Measurements from ENCODE around the gene MYO19. TPM values are rescaled to one million over a fixed set of nuclear protein-coding genes. Genes with fewer than 3 reads are reported as not detected.

The MYO19 gene
- total and polyA plus RNA-seq, 2 of the 8 experiments (the other 6 are each of a cell fraction or from before 2014, with no cell fraction given), result 126 to 163 TPM

DNA sequence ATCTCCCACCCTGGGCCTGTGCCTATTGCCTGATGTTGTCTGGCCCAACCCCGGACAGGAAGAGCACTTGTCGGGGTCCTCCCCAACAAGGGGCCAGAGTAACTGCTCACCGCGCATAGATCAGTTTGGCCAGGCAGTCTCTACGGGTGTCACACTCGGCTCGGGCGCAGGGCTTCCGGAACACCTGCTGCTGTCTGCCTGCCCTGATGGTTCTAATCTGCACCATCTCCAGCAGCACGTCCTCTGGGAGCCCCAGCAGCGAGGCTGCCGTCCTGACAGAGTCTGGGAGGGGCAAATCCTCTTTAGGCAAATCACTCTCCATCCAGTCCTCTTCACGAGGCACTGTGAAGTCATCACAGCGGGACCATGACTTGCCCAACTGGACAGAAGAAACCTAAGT, 24.0 kb downstream of the MYO19 start:
- no peak overlapping the region for H4K91ac ChIP-seq (replicated peaks; ENCODE audit: insufficient read length, low read length)
- no peak overlapping the region for H2BK20ac ChIP-seq (ENCODE audit: low read length)
- H3K14ac ChIP-seq (ENCODE audit: insufficient read length), result no peak overlapping the region
- peaks cover 41 to 90% (median 70%) of the 10 kb centered on the region in 4 experiments for H3K36me3 ChIP-seq (ENCODE audit: control insufficient read depth in 2 of 4, insufficient read depth in 4 of 4, low read length in 3 of 4)
- H3K56ac ChIP-seq (replicated peaks; ENCODE audit: insufficient read length, low read depth, low read length), result no peak overlapping the region
- no peak overlapping the region for H2AFZ ChIP-seq (ENCODE audit: low read length)
- FAIRE-seq (no peak), DNase-seq (ENCODE audit: low read depth in 1 of 2, low spot score in 2 of 2) (no peak)
- WGBS, 2 experiments (ENCODE audit: extremely low coverage in 1 of 2, insufficient coverage in 1 of 2, insufficient read length in 1 of 2, insufficient replicate concordance in 2 of 2, low coverage in 1 of 2, low lambda C conversion rate in 2 of 2, missing lambda C conversion rate in 1 of 2), result 93% methylated on average over 14 of the region's 14 CpGs; no CpG with 5 or more reads in 1 of the 2 experiments
- H4K5ac ChIP-seq (ENCODE audit: insufficient read length, low read depth, low read length), result no peak overlapping the region
- no peak overlapping the region; the same call in 1 of the 2 replicates for H4K8ac ChIP-seq (ENCODE audit: extremely low read depth, insufficient read depth, low read length)
- no peak overlapping the region for H3K4me3 ChIP-seq (ENCODE audit: extremely low read depth in 1 of 4, insufficient read depth in 2 of 4, low read depth in 3 of 4, low read length in 4 of 4)
- no peak overlapping the region for H2BK15ac ChIP-seq (ENCODE audit: low read length)
- H3K79me1 ChIP-seq (ENCODE audit: low read depth, low read length), result no peaks in the 10 kb centered on the region
- no peak overlapping the region for H2AK5ac ChIP-seq (ENCODE audit: low read depth, low read length)
- peaks cover 9 to 10% of the 10 kb centered on the region in 2 experiments for H4K20me1 ChIP-seq (replicated peaks in 1 of 2; ENCODE audit: control insufficient read depth in 1 of 2, insufficient read depth in 2 of 2, low read length in 2 of 2)
- H3K4me1 ChIP-seq (replicated peaks in 1 of 4; ENCODE audit: control insufficient read depth in 3 of 4, insufficient read depth in 4 of 4, low read length in 3 of 4), result no peaks in the 10 kb centered on the region
- no peak overlapping the region for H2BK120ac ChIP-seq (replicated peaks; ENCODE audit: low read depth, low read length)
- H2BK12ac ChIP-seq (ENCODE audit: low read depth, low read length), result no peak overlapping the region
- ChIA-PET CTCF (ENCODE audit: partially characterized antibody) (no interaction called here), POLR2A (ENCODE audit: partially characterized antibody) (interaction anchor here (1.7 to 13.9 kb wide), 4 partner anchors 15 to 25 kb away, joined by 5 to 205 read pairs (median 32); partner anchors contain the start of gene ZNHIT3)
- no peak overlapping the region for H3K4ac ChIP-seq (replicated peaks; ENCODE audit: insufficient read length, low read depth, low read length)
- H3K23me2 ChIP-seq (ENCODE audit: low read depth, low read length), result no peaks in the 10 kb centered on the region
- no peak overlapping the region for H3K18ac ChIP-seq (ENCODE audit: extremely low read depth, low read length)
- no peak overlapping the region for H3K23ac ChIP-seq (ENCODE audit: insufficient read length)
- H3K9me3 ChIP-seq (ENCODE audit: insufficient read depth in 2 of 2, low read depth in 1 of 2, low read length in 1 of 2), result no peaks in the 10 kb centered on the region
- H3K9ac ChIP-seq (replicated peaks in 1 of 4; ENCODE audit: extremely low read depth in 1 of 4, low read depth in 3 of 4, low read length in 3 of 4), result no peak overlapping the region
- H3K27ac ChIP-seq (ENCODE audit: low read depth, low read length), result no peak overlapping the region
- no peak overlapping the region for H3K4me2 ChIP-seq (ENCODE audit: insufficient read depth in 1 of 2, low read depth in 2 of 2, low read length in 2 of 2)
- no peak overlapping the region for H2BK5ac ChIP-seq (ENCODE audit: low read depth, low read length)
- H3K79me2 ChIP-seq (ENCODE audit: control insufficient read depth in 1 of 2, insufficient read depth in 2 of 2, low read length in 2 of 2), result no peaks in the 10 kb centered on the region
- H3K27me3 ChIP-seq (replicated peaks in 1 of 4; ENCODE audit: control insufficient read depth in 3 of 4, extremely low read depth in 1 of 4, insufficient read depth in 3 of 4, low read length in 3 of 4), result no peaks in the 10 kb centered on the region
- TF ChIP-seq FOSL1 (IDR thresholded peaks at IDR 0.05; ENCODE audit: insufficient read depth, low read depth, low read length), result no peak
- no peak for TF ChIP-seq CBX5 (IDR thresholded peaks at IDR 0.05; ENCODE audit: low read depth, low read length)
- TF ChIP-seq RFX5 (IDR thresholded peaks at IDR 0.05; ENCODE audit: borderline replicate concordance, low read depth, low read length), result no peak
- no peak for TF ChIP-seq GABPA (IDR thresholded peaks at IDR 0.05; ENCODE audit: borderline replicate concordance, insufficient read depth, low read length)
- TF ChIP-seq SAP30 (IDR thresholded peaks at IDR 0.05; ENCODE audit: insufficient read depth, insufficient replicate concordance, low read length), result no peak
- TF ChIP-seq CBX8 (IDR thresholded peaks at IDR 0.05; ENCODE audit: borderline replicate concordance, low read depth, low read length), result no peak
- no peak for TF ChIP-seq POU5F1 (IDR thresholded peaks at IDR 0.05; ENCODE audit: low read depth, low read length)
- TF ChIP-seq CHD2 (IDR thresholded peaks at IDR 0.05; ENCODE audit: low read length), result no peak
- no peak for TF ChIP-seq GTF2F1 (IDR thresholded peaks at IDR 0.05; ENCODE audit: borderline replicate concordance, low read depth, low read length)
- TF ChIP-seq CEBPB (IDR thresholded peaks at IDR 0.05; ENCODE audit: low read depth, low read length), result no peak
- no peak for TF ChIP-seq TEAD4 (IDR thresholded peaks at IDR 0.05; ENCODE audit: low read depth, low read length)
- no peak for TF ChIP-seq RBBP5 (IDR thresholded peaks at IDR 0.05; ENCODE audit: borderline replicate concordance, low read depth, low read length)
- TF ChIP-seq, protein P1, sequence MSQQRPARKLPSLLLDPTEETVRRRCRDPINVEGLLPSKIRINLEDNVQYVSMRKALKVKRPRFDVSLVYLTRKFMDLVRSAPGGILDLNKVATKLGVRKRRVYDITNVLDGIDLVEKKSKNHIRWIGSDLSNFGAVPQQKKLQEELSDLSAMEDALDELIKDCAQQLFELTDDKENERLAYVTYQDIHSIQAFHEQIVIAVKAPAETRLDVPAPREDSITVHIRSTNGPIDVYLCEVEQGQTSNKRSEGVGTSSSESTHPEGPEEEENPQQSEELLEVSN (IDR thresholded peaks at IDR 0.05), result no peak
- no peak for TF ChIP-seq ZNF274 (IDR thresholded peaks at IDR 0.05; ENCODE audit: borderline replicate concordance, extremely low read depth, low read length)

All from H1 (cell line).